Stimulated activated naive CD8-positive, alpha-beta T cell treated with anti-CD3 and anti-CD28 coated beads, Interleukin-15, amount 100 ng/mL, for 72 hours (primary cell): Measurements from ENCODE around the gene ZNF577.

Experiments
- ATAC-seq: fragments of 150-1000 bp; cut with Tn5 transposase; 2 replicates; pipeline ENCODE4 v1.10.0; 2021; ENCODE audit warnings: mild to moderate bottlenecking, moderate library complexity
- DNase-seq, 2 donors: peaks; one replicate each; pipeline ENCODE4 v3.0.0; 2021 to 2022
- H3K27ac Mint-ChIP-seq, 2 donors: one replicate each; pipeline ENCODE4 v1.8.0; 2022; ENCODE audit warnings: mild to moderate bottlenecking in 2 of 2, mixed read lengths in 2 of 2, moderate library complexity in 2 of 2
- H3K27me3 Mint-ChIP-seq: one replicate; pipeline ENCODE4 v1.8.0; 2022; ENCODE audit warnings: mixed read lengths
- H3K4me1 Mint-ChIP-seq: one replicate; pipeline ENCODE4 v1.8.0; 2022; ENCODE audit warnings: mild to moderate bottlenecking, mixed read lengths
- H3K4me3 Mint-ChIP-seq, 2 donors: one replicate each; pipeline ENCODE4 v1.8.0; 2022; ENCODE audit warnings: mild to moderate bottlenecking in 2 of 2, mixed read lengths in 2 of 2, moderate library complexity in 1 of 2
- H3K9me3 Mint-ChIP-seq, 2 donors: one replicate each; pipeline ENCODE4 v1.8.0; 2022; ENCODE audit warnings: mixed read lengths in 2 of 2

Gene ZNF577

GRCh38 chr19:51903192-51903591, 15.4 kb upstream of the ZNF577 start:
- no peak for DNase-seq
- H3K27me3 Mint-ChIP-seq = peaks cover 21% of the 10 kb centered on the region
- no peak overlapping the region for H3K27ac Mint-ChIP-seq
- no peak for ATAC-seq
- peak overlapping the region; percentile 88 to 94 for H3K4me3 Mint-ChIP-seq
- H3K9me3 Mint-ChIP-seq = peaks cover 40 to 63% of the 10 kb centered on the region in 2 donors
- peaks cover 27% of the 10 kb centered on the region for H3K4me1 Mint-ChIP-seq

- DNase-seq = no peak
- no peak for ATAC-seq
- Mint-ChIP-seq H3K27me3 (peaks cover 8% of the 10 kb centered on the region), H3K9me3 (peaks cover 32 to 56% of the 10 kb centered on the region in 2 donors), H3K4me1 (peaks cover 22% of the 10 kb centered on the region), H3K27ac (no peak overlapping the region), H3K4me3 (no peak overlapping the region)
Observed at GRCh38 chr19:51901860-51902259, 14.1 kb upstream of the ZNF577 start.

GRCh38 chr19:51891193-51891747, 3.5 kb upstream of the ZNF577 start:
- Mint-ChIP-seq H3K4me1 (peaks cover 6% of the 10 kb centered on the region), H3K27me3 (no peaks in the 10 kb centered on the region), H3K9me3 (peaks cover 69 to 78% of the 10 kb centered on the region in 2 donors), H3K27ac (no peak overlapping the region), H3K4me3 (no peak overlapping the region)
- DNase-seq = peak in 1 of 2 donors; percentile 2
- no peak for ATAC-seq

GRCh38 chr19:51889934-51890333, 2.2 kb upstream of the ZNF577 start:
- no peak overlapping the region for H3K4me3 Mint-ChIP-seq
- H3K27ac Mint-ChIP-seq = no peak overlapping the region
- peaks cover 6% of the 10 kb centered on the region for H3K4me1 Mint-ChIP-seq
- no peaks in the 10 kb centered on the region for H3K27me3 Mint-ChIP-seq
- H3K9me3 Mint-ChIP-seq = peaks cover 69 to 79% of the 10 kb centered on the region in 2 donors
- ATAC-seq = no peak
- DNase-seq = no peak

- peaks cover 57 to 73% of the 10 kb centered on the region in 2 donors for H3K9me3 Mint-ChIP-seq
- no peak overlapping the region for H3K27ac Mint-ChIP-seq
- no peak for ATAC-seq
- peaks cover 6% of the 10 kb centered on the region for H3K4me1 Mint-ChIP-seq
- H3K27me3 Mint-ChIP-seq = no peaks in the 10 kb centered on the region
- no peak overlapping the region for H3K4me3 Mint-ChIP-seq
- no peak for DNase-seq
Observed at GRCh38 chr19:51884713-51885112, 3.0 kb downstream of the ZNF577 start.

GRCh38 chr19:51882518-51882917, 5.2 kb downstream of the ZNF577 start:
- peaks cover 52 to 68% of the 10 kb centered on the region in 2 donors for H3K9me3 Mint-ChIP-seq
- no peaks in the 10 kb centered on the region for H3K27me3 Mint-ChIP-seq
- H3K4me1 Mint-ChIP-seq = peaks cover 2% of the 10 kb centered on the region
- no peak for DNase-seq
- ATAC-seq = no peak
- no peak overlapping the region for H3K27ac Mint-ChIP-seq
- no peak overlapping the region for H3K4me3 Mint-ChIP-seq

- Mint-ChIP-seq H3K9me3 (peaks cover 72 to 95% of the 10 kb centered on the region in 2 donors), H3K27me3 (no peaks in the 10 kb centered on the region), H3K4me3 (no peak overlapping the region), H3K4me1 (no peaks in the 10 kb centered on the region), H3K27ac (no peak overlapping the region)
- DNase-seq (no peak), ATAC-seq (no peak)
Observed at GRCh38 chr19:51873097-51873496, 14.7 kb downstream of the ZNF577 start.

- Mint-ChIP-seq H3K27ac (no peak overlapping the region), H3K4me3 (no peak overlapping the region)
Observed at GRCh38 chr19:51861870-51862622, 25.7 kb downstream of the ZNF577 start.

GRCh38 chr19:51837145-51837544, 50.6 kb downstream of the ZNF577 start:
- H3K27ac Mint-ChIP-seq = no peak overlapping the region
- H3K27me3 Mint-ChIP-seq = no peaks in the 10 kb centered on the region
- H3K4me3 Mint-ChIP-seq = no peak overlapping the region
- peaks cover 29 to 35% of the 10 kb centered on the region in 2 donors for H3K9me3 Mint-ChIP-seq
- DNase-seq = no peak
- no peaks in the 10 kb centered on the region for H3K4me1 Mint-ChIP-seq
- ATAC-seq = no peak

More at GRCh38 chr19:51861870-51862622, 25.7 kb downstream of the ZNF577 start:
- Mint-ChIP-seq H3K4me1 (no peaks in the 10 kb centered on the region), H3K27me3 (no peaks in the 10 kb centered on the region), H3K9me3 (peaks cover 55 to 58% of the 10 kb centered on the region in 2 donors)
- DNase-seq = no peak
- no peak for ATAC-seq

GRCh38 chr19:51830274-51830673, 57.5 kb downstream of the ZNF577 start:
- no peak for ATAC-seq
- H3K4me3 Mint-ChIP-seq = no peak overlapping the region
- H3K27me3 Mint-ChIP-seq = no peaks in the 10 kb centered on the region
- no peak for DNase-seq
- no peak overlapping the region for H3K27ac Mint-ChIP-seq
- no peaks in the 10 kb centered on the region for H3K4me1 Mint-ChIP-seq
- H3K9me3 Mint-ChIP-seq = peaks cover 43 to 63% of the 10 kb centered on the region in 2 donors

- Mint-ChIP-seq H3K4me3 (no peak overlapping the region), H3K27ac (no peak overlapping the region), H3K9me3 (peaks cover 36 to 68% of the 10 kb centered on the region in 2 donors), H3K27me3 (no peaks in the 10 kb centered on the region), H3K4me1 (no peaks in the 10 kb centered on the region)
- ATAC-seq = no peak
- no peak for DNase-seq
Observed at GRCh38 chr19:51824281-51825005, 63.3 kb downstream of the ZNF577 start.

GRCh38 chr19:51822946-51823345, 64.8 kb downstream of the ZNF577 start:
- H3K9me3 Mint-ChIP-seq = peaks cover 44 to 65% of the 10 kb centered on the region in 2 donors

GRCh38 chr19:51822325-51822724, 65.4 kb downstream of the ZNF577 start:
- no peak for ATAC-seq
- DNase-seq = no peak
- H3K4me3 Mint-ChIP-seq = no peak overlapping the region
- no peaks in the 10 kb centered on the region for H3K4me1 Mint-ChIP-seq
- peaks cover 39 to 61% of the 10 kb centered on the region in 2 donors for H3K9me3 Mint-ChIP-seq
- no peak overlapping the region for H3K27ac Mint-ChIP-seq
- no peaks in the 10 kb centered on the region for H3K27me3 Mint-ChIP-seq

More at GRCh38 chr19:51822946-51823345, 64.8 kb downstream of the ZNF577 start:
- no peak overlapping the region for H3K27ac Mint-ChIP-seq
- H3K4me1 Mint-ChIP-seq = no peaks in the 10 kb centered on the region
- no peak overlapping the region for H3K4me3 Mint-ChIP-seq
- H3K27me3 Mint-ChIP-seq = no peaks in the 10 kb centered on the region
- ATAC-seq (no peak), DNase-seq (no peak)

GRCh38 chr19:51821921-51822320, 65.8 kb downstream of the ZNF577 start:
- DNase-seq = no peak
- no peak for ATAC-seq
- H3K4me3 Mint-ChIP-seq = no peak overlapping the region
- H3K27me3 Mint-ChIP-seq = no peaks in the 10 kb centered on the region
- no peaks in the 10 kb centered on the region for H3K4me1 Mint-ChIP-seq
- peaks cover 39 to 65% of the 10 kb centered on the region in 2 donors for H3K9me3 Mint-ChIP-seq
- no peak overlapping the region for H3K27ac Mint-ChIP-seq

- no peaks in the 10 kb centered on the region for H3K27me3 Mint-ChIP-seq
- DNase-seq (no peak), ATAC-seq (no peak)
- H3K9me3 Mint-ChIP-seq = peaks cover 39 to 64% of the 10 kb centered on the region in 2 donors
- H3K27ac Mint-ChIP-seq = no peak overlapping the region
- no peak overlapping the region for H3K4me3 Mint-ChIP-seq
- H3K4me1 Mint-ChIP-seq = no peaks in the 10 kb centered on the region
Observed at GRCh38 chr19:51821456-51821855, 66.3 kb downstream of the ZNF577 start.
